HG02973 (cell line): ENCODE data around the gene DLEC1.
A peak's percentile ranks its signal among the peaks of the same experiment; 100 is the strongest.
"Not testable (repeated sequence)": the region's sequence is repeated elsewhere in the genome, so short reads cannot be mapped to it uniquely, and the experiment has no call there.

Experiments
- ATAC-seq: cut with Tn5 transposase; IDR thresholded peaks from one replicate; pipeline ENCODE4 v1.9.1; 2021; ENCODE audit warnings: moderate library complexity; ENCODE audit not compliant: unreplicated experiment

The DLEC1 gene

GRCh38 chr3:38133557-38134405, 94.8 kb downstream of the DLEC1 start:
- ATAC-seq = no peak

GRCh38 chr3:38134517-38135143, 95.6 kb downstream of the DLEC1 start:
- ATAC-seq = not testable (repeated sequence)

GRCh38 chr3:38135621-38136277, 96.7 kb downstream of the DLEC1 start:
- not testable (repeated sequence) for ATAC-seq

- no peak for ATAC-seq
Measured at GRCh38 chr3:38136393-38136776, 97.4 kb downstream of the DLEC1 start.

- ATAC-seq = peak; percentile 87
Measured at GRCh38 chr3:38136777-38137614, 98.0 kb downstream of the DLEC1 start, which contains the start of gene ACAA1. ACAA1 (minus strand) TSS chr3:38137127; CDS start chr3:38137035, 92 bp downstream.

- no peak for ATAC-seq
Measured at GRCh38 chr3:38137615-38138348, 98.8 kb downstream of the DLEC1 start.

- peak; percentile 40 for ATAC-seq
Measured at GRCh38 chr3:38138349-38139190, 99.6 kb downstream of the DLEC1 start, which contains the start of gene MYD88. MYD88 (plus strand) TSS chr3:38138661; CDS start chr3:38138701, 40 bp downstream.

GRCh38 chr3:38139191-38139590, 100.2 kb downstream of the DLEC1 start:
- ATAC-seq = no peak

GRCh38 chr3:38139652-38140051, 100.6 kb downstream of the DLEC1 start:
- no peak for ATAC-seq

GRCh38 chr3:38140326-38141172, 101.5 kb downstream of the DLEC1 start:
- no peak for ATAC-seq

- ATAC-seq = no peak
Measured at GRCh38 chr3:38141173-38141951, 102.4 kb downstream of the DLEC1 start.

- ATAC-seq = no peak
Measured at GRCh38 chr3:38141952-38142273, 102.9 kb downstream of the DLEC1 start.

- no peak for ATAC-seq
Measured at GRCh38 chr3:38142959-38143358, 104.0 kb downstream of the DLEC1 start.

- no peak for ATAC-seq
Measured at GRCh38 chr3:38143511-38143910, 104.5 kb downstream of the DLEC1 start.

- ATAC-seq = no peak
Measured at GRCh38 chr3:38146504-38146903, 107.5 kb downstream of the DLEC1 start.

GRCh38 chr3:38147421-38147820, 108.4 kb downstream of the DLEC1 start:
- ATAC-seq = no peak

- no peak for ATAC-seq
Measured at GRCh38 chr3:38148311-38148882, 109.4 kb downstream of the DLEC1 start.
